Measurements from ENCODE around the gene FLT1.

- TF ChIP-seq SIN3A (IDR thresholded peaks at IDR 0.05; ENCODE audit: borderline replicate concordance, insufficient read depth, low read length) (no peak), POLR2AphosphoS5 (IDR thresholded peaks at IDR 0.05; ENCODE audit: low read depth, low read length) (no peak), TAF1 (IDR thresholded peaks at IDR 0.05; ENCODE audit: borderline replicate concordance, insufficient read depth, low read length) (no peak), REST (IDR thresholded peaks at IDR 0.05; ENCODE audit: insufficient read depth in 1 of 2, low read depth in 2 of 2, low read length in 2 of 2) (no peak), FOXP2 (optimal IDR thresholded peaks at IDR 0.05; ENCODE audit: borderline replicate concordance, extremely low read depth, extremely low read length, insufficient read depth) (no peak)
Measured at GRCh38 chr13:28424541-28424940, 70.4 kb downstream of the FLT1 start.
